GM23338 (cell line): Measurements from ENCODE around the gene HP. TPM values are rescaled to one million over a fixed set of nuclear protein-coding genes. Genes with fewer than 3 reads are reported as not detected.

Source experiments
- ATAC-seq: fragments of 200-7000 bp; cut with Tn5 transposase; 3 replicates; pipeline ENCODE4 v1.9.1; 2020
- DNase-seq: peaks from one replicate; pipeline ENCODE4 v3.0.0-alpha.2; 2015; ENCODE audit warnings: low spot score
- H2AFZ ChIP-seq: fragments of 200-600 bp; sonication (generic); 2 replicates; pipeline ENCODE4 v1.8.0; 2016; ENCODE audit warnings: antibody characterized with exemption, mild to moderate bottlenecking, moderate library complexity
- H3F3A ChIP-seq: fragments of 200-600 bp; sonication (generic); replicated peaks from 2 replicates; pipeline ENCODE4 v1.8.0; 2017; ENCODE audit warnings: antibody characterized with exemption, mixed run types, low read depth
- H3K27ac ChIP-seq: fragments of 200-600 bp; sonication (generic); 2 replicates; pipeline ENCODE4 v1.6.1; 2016; ENCODE audit warnings: low read depth
- H3K27me3 ChIP-seq: fragments of 200-600 bp; sonication (generic); 2 replicates; pipeline ENCODE4 v1.8.0; 2016; ENCODE audit warnings: mild to moderate bottlenecking, mixed run types, moderate library complexity; ENCODE audit not compliant: insufficient read depth
- H3K36me3 ChIP-seq: fragments of 200-600 bp; sonication (generic); 2 replicates; pipeline ENCODE4 v1.8.0; 2016; ENCODE audit warnings: mild to moderate bottlenecking; ENCODE audit not compliant: insufficient read depth
- H3K4me1 ChIP-seq: fragments of 200-600 bp; sonication (generic); 2 replicates; pipeline ENCODE4 v1.8.0; 2016; ENCODE audit warnings: mild to moderate bottlenecking, moderate library complexity; ENCODE audit not compliant: insufficient read depth
- H3K4me2 ChIP-seq: fragments of 200-600 bp; sonication (generic); 2 replicates; pipeline ENCODE4 v1.7.1; 2017; ENCODE audit warnings: mixed run types
- H3K4me3 ChIP-seq: fragments of 200-600 bp; sonication (generic); 2 replicates; pipeline ENCODE4 v1.6.1; 2016; ENCODE audit warnings: mixed run types
- H3K79me2 ChIP-seq: fragments of 200-600 bp; sonication (generic); replicated peaks from 2 replicates; pipeline ENCODE4 v1.8.0; 2017; ENCODE audit warnings: mild to moderate bottlenecking; ENCODE audit not compliant: insufficient read depth
- H3K9me2 ChIP-seq: fragments of 200-600 bp; sonication (generic); 2 replicates; pipeline ENCODE4 v1.8.0; 2017; ENCODE audit not compliant: insufficient read depth
- H4K20me1 ChIP-seq: fragments of 200-600 bp; sonication (generic); replicated peaks from 2 replicates; pipeline ENCODE4 v1.8.0; 2017; ENCODE audit warnings: mild to moderate bottlenecking; ENCODE audit not compliant: insufficient read depth
- H3K27ac Mint-ChIP-seq: 2 replicates; pipeline ENCODE4 v1.8.0; 2020; ENCODE audit warnings: inconsistent platforms, mild to moderate bottlenecking, moderate library complexity, mixed read lengths
- H3K27me3 Mint-ChIP-seq: 3 replicates; pipeline ENCODE4 v1.8.0; 2022; ENCODE audit warnings: low read depth, mild to moderate bottlenecking, moderate library complexity, mixed read lengths, inconsistent platforms; ENCODE audit not compliant: insufficient read depth, poor library complexity
- H3K36me3 Mint-ChIP-seq: 3 replicates; pipeline ENCODE4 v1.8.0; 2021; ENCODE audit warnings: low read depth, mild to moderate bottlenecking, inconsistent platforms, moderate library complexity, mixed read lengths
- H3K4me1 Mint-ChIP-seq: 3 replicates; pipeline ENCODE4 v1.8.0; 2020; ENCODE audit warnings: mild to moderate bottlenecking, inconsistent platforms, mixed read lengths
- H3K4me3 Mint-ChIP-seq: 3 replicates; pipeline ENCODE4 v1.8.0; 2021; ENCODE audit warnings: moderate library complexity, mild to moderate bottlenecking, inconsistent platforms, mixed read lengths
- H3K9me3 Mint-ChIP-seq: 3 replicates; pipeline ENCODE4 v1.8.0; 2020; ENCODE audit warnings: moderate library complexity, mild to moderate bottlenecking, inconsistent platforms, mixed read lengths
- ETS1 ChIP-seq: IDR thresholded peaks from 2 replicates; pipeline ENCODE4 v1.6.1; 2016; ENCODE audit warnings: antibody characterized with exemption
- EZH2 ChIP-seq: fragments of 200-600 bp; sonication (generic); IDR thresholded peaks from one replicate; pipeline ENCODE4 v1.8.0; 2017; ENCODE audit warnings: antibody characterized with exemption, mild to moderate bottlenecking, low read depth; ENCODE audit not compliant: unreplicated experiment
- JUNB ChIP-seq: IDR thresholded peaks from one replicate; pipeline ENCODE4 v1.6.1; 2016; ENCODE audit warnings: antibody characterized with exemption; ENCODE audit not compliant: unreplicated experiment
- NANOG ChIP-seq: IDR thresholded peaks from 2 replicates; pipeline ENCODE4 v1.6.1; 2016; ENCODE audit warnings: antibody characterized with exemption, borderline replicate concordance
- POLR2AphosphoS5 ChIP-seq: IDR thresholded peaks from 2 replicates; pipeline ENCODE4 v1.6.1; 2016; ENCODE audit warnings: antibody characterized with exemption, low read depth
- STAT1 ChIP-seq: IDR thresholded peaks from one replicate; pipeline ENCODE4 v1.6.1; 2016; ENCODE audit warnings: antibody characterized with exemption; ENCODE audit not compliant: unreplicated experiment
- ZNF331 ChIP-seq: fragments of 250-450 bp; sonication (Bioruptor Pico); IDR thresholded peaks from 2 replicates; pipeline ENCODE4 v1.5.0; 2020; ENCODE audit warnings: low read depth, mild to moderate bottlenecking, moderate library complexity
- ZNF462 ChIP-seq: fragments of 250-450 bp; sonication (Bioruptor Pico); IDR thresholded peaks from 2 replicates; pipeline ENCODE4 v1.5.0; 2020; ENCODE audit warnings: mild to moderate bottlenecking, moderate library complexity
- polyA plus RNA-seq: library from polyadenylated mRNA; unstranded; fragments of >200 nt; fragmentation: Nextera tagmentation; extraction: Ambion mirVana; gene quantifications from 2 replicates; pipeline ENCODE4 v1.2.1, GENCODE V29; 2016
- total RNA-seq: library from RNA; depleted of rRNA; stranded (reverse); fragments of >200 nt; shearing (Covaris generic); gene quantifications from 2 replicates; pipeline ENCODE4 v1.2.3, GENCODE V29; 2014
- TF ChIP-seq, protein P1 (sequence below): IDR thresholded peaks from one replicate; pipeline ENCODE4 v1.6.1; 2018; ENCODE audit warnings: antibody characterized with exemption; ENCODE audit not compliant: unreplicated experiment

Gene HP
- total and polyA plus RNA-seq, 2 experiments from 2014 or later = 0.26 TPM; not detected in 1

GRCh38 chr16:72009779-72010178 is 44.5 kb upstream of the HP start:
- Histone ChIP-seq H3K36me3 (no peaks in the 10 kb centered on the region; the same call in 1 of the 2 replicates), H3F3A (no peaks in the 10 kb centered on the region), H3K4me3 (peak overlapping the region; percentile 96; the same call in 1 of the 2 replicates), H3K4me1 (no peaks in the 10 kb centered on the region), H3K79me2 (peaks cover 13% of the 10 kb centered on the region), H3K27ac (no peak overlapping the region), H3K4me2 (0 out of 2 replicates have a peak overlapping the region, but pooled peaks have one; percentile 92), H2AFZ (no peak overlapping the region), H4K20me1 (no peaks in the 10 kb centered on the region; the same call in 1 of the 2 replicates), H3K9me2 (no peaks in the 10 kb centered on the region), H3K27me3 (no peaks in the 10 kb centered on the region)
- TF ChIP-seq ETS1 (no peak), NANOG (no peak)
- peak overlapping the region; percentile 97 for H3K4me3 Mint-ChIP-seq
- H3K27me3 Mint-ChIP-seq = peaks cover 5% of the 10 kb centered on the region
- H3K27ac Mint-ChIP-seq = no peak overlapping the region
- peaks cover 6% of the 10 kb centered on the region; the same call in 2 of the 3 replicates for H3K9me3 Mint-ChIP-seq
- H3K4me1 Mint-ChIP-seq = peaks cover 4% of the 10 kb centered on the region; the same call in 1 of the 3 replicates
- H3K36me3 Mint-ChIP-seq = peaks cover 22% of the 10 kb centered on the region
- DNase-seq = no peak
- no peak for ATAC-seq

GRCh38 chr16:72012607-72013006 is 41.7 kb upstream of the HP start:
- Histone ChIP-seq H4K20me1 (peaks cover 3% of the 10 kb centered on the region; the same call in 1 of the 2 replicates), H3K36me3 (peaks cover 4% of the 10 kb centered on the region; the same call in 1 of the 2 replicates), H3K79me2 (peaks cover 13% of the 10 kb centered on the region), H3K27ac (no peak overlapping the region), H3K27me3 (no peaks in the 10 kb centered on the region), H3K4me2 (no peak overlapping the region), H3F3A (no peaks in the 10 kb centered on the region), H3K9me2 (no peaks in the 10 kb centered on the region), H3K4me3 (no peak overlapping the region), H2AFZ (no peak overlapping the region), H3K4me1 (no peaks in the 10 kb centered on the region)
- DNase-seq (no peak), ATAC-seq (no peak)
- Mint-ChIP-seq H3K9me3 (peaks cover 6% of the 10 kb centered on the region; the same call in 2 of the 3 replicates), H3K4me1 (peaks cover 4% of the 10 kb centered on the region; the same call in 1 of the 3 replicates), H3K27me3 (peaks cover 5% of the 10 kb centered on the region), H3K4me3 (no peak overlapping the region), H3K36me3 (peaks cover 42% of the 10 kb centered on the region), H3K27ac (no peak overlapping the region)
- TF ChIP-seq ZNF331 (CRISPR knock-in tag) (no peak), POLR2AphosphoS5 (no peak), ETS1 (no peak), ZNF462 (CRISPR knock-in tag) (no peak), EZH2 (no peak), JUNB (no peak), STAT1 (no peak)
- TF ChIP-seq, protein P1, sequence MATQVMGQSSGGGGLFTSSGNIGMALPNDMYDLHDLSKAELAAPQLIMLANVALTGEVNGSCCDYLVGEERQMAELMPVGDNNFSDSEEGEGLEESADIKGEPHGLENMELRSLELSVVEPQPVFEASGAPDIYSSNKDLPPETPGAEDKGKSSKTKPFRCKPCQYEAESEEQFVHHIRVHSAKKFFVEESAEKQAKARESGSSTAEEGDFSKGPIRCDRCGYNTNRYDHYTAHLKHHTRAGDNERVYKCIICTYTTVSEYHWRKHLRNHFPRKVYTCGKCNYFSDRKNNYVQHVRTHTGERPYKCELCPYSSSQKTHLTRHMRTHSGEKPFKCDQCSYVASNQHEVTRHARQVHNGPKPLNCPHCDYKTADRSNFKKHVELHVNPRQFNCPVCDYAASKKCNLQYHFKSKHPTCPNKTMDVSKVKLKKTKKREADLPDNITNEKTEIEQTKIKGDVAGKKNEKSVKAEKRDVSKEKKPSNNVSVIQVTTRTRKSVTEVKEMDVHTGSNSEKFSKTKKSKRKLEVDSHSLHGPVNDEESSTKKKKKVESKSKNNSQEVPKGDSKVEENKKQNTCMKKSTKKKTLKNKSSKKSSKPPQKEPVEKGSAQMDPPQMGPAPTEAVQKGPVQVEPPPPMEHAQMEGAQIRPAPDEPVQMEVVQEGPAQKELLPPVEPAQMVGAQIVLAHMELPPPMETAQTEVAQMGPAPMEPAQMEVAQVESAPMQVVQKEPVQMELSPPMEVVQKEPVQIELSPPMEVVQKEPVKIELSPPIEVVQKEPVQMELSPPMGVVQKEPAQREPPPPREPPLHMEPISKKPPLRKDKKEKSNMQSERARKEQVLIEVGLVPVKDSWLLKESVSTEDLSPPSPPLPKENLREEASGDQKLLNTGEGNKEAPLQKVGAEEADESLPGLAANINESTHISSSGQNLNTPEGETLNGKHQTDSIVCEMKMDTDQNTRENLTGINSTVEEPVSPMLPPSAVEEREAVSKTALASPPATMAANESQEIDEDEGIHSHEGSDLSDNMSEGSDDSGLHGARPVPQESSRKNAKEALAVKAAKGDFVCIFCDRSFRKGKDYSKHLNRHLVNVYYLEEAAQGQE = no peak
